ENCODE results near the gene SHISAL2A.

DNA sequence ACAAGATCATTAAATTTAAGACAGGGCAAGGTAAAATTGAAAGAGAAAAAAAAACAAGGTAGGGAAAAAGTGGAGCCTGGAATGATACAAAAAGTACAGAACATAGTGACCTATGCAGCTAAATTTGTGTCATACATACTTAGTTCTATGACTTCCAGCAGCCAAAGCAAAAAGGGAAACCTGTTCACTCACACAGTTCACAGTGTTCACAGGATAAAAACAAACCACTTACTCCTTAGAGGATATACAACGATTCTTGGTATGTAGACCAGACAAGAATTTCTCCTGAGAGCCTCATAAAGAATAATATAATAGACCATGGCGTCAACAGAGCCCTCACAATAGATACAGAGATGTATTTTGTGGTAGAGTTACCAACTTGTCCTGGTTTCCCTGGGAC is 37.6 kb downstream of the SHISAL2A start:
- TF ChIP-seq EP300 (IDR thresholded peaks at IDR 0.05) (no peak), POLR2A (IDR thresholded peaks at IDR 0.05) (no peak)
- TF ChIP-seq, protein P1, sequence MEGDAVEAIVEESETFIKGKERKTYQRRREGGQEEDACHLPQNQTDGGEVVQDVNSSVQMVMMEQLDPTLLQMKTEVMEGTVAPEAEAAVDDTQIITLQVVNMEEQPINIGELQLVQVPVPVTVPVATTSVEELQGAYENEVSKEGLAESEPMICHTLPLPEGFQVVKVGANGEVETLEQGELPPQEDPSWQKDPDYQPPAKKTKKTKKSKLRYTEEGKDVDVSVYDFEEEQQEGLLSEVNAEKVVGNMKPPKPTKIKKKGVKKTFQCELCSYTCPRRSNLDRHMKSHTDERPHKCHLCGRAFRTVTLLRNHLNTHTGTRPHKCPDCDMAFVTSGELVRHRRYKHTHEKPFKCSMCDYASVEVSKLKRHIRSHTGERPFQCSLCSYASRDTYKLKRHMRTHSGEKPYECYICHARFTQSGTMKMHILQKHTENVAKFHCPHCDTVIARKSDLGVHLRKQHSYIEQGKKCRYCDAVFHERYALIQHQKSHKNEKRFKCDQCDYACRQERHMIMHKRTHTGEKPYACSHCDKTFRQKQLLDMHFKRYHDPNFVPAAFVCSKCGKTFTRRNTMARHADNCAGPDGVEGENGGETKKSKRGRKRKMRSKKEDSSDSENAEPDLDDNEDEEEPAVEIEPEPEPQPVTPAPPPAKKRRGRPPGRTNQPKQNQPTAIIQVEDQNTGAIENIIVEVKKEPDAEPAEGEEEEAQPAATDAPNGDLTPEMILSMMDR (IDR thresholded peaks at IDR 0.05) = no peak
